Measurements from ENCODE around the gene LPCAT1.
"Not testable (repeated sequence)": the region's sequence is repeated elsewhere in the genome, so short reads cannot be mapped to it uniquely, and the experiment has no call there.

The LPCAT1 gene

DNA sequence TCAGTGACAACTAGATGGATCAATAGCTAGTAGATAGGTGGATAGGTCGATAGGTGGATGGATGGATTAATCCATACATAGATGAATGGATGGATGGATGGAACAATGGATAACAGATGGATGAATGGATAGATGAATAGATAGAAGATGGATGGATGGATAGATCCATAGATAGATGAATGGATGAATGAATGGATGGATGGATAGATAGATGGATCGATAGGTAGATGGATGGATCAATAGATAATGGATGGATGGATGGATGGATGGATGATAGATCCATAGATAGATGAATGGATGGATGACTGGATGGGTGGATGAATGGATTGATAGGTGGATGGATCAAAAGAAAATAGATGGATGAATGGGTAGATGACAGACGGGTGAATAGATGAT is 83.7 kb downstream of the LPCAT1 start:
- no peak for DNase-seq

DNA sequence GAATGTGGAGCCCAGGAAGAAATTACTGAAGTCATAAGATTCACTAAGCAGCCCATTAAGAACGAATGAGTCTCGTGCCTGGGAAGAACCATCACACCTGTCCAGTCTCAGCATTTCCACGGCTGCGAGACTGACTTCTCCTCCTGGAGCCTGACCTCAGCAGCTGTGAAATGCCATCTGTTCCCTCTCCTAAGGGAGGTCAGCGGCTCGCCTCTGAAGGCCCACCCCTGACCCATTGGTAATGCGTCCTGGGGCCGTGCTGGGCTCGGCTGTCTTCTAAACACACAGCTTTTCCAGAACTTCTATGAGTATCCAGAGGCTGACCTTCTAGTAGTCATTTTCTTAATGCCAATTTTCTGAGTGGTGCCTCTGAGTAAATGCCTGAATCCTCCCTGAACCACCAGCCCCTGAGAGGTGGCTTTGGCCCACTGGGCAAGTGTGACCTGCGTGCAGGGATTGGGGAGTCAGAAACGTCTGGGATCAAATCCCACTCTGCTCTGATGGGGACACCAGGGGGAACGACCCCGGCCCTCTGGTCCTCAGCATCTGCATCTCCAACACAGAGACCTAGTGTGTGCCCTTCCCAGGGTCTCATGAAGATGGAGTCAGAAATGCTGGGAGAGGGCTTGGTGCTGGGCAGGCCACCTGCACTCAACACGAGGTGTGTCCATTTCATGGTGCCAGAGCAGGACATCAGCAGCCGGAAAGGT is 84.2 kb downstream of the LPCAT1 start:
- DNase-seq = no peak

DNA sequence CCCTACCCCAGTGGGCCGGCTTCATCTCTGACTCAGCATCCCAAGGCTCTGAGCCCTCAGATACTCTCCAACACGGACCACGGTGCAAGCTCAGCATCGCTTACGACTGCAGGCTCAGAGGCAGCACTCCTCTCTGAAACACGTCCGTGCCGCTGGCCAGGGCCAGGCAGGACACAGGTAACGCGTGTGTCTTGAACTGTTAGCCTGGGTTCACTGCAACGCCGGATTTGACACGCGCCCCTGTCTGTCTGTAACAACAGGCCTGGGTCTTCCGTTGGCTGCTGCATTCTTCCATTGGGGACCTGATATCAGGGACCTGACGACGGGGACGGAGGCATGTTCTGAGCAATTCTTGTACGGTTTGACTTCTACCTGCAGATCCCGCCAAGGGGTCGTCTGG is 84.9 kb downstream of the LPCAT1 start:
- no peak for DNase-seq

DNA sequence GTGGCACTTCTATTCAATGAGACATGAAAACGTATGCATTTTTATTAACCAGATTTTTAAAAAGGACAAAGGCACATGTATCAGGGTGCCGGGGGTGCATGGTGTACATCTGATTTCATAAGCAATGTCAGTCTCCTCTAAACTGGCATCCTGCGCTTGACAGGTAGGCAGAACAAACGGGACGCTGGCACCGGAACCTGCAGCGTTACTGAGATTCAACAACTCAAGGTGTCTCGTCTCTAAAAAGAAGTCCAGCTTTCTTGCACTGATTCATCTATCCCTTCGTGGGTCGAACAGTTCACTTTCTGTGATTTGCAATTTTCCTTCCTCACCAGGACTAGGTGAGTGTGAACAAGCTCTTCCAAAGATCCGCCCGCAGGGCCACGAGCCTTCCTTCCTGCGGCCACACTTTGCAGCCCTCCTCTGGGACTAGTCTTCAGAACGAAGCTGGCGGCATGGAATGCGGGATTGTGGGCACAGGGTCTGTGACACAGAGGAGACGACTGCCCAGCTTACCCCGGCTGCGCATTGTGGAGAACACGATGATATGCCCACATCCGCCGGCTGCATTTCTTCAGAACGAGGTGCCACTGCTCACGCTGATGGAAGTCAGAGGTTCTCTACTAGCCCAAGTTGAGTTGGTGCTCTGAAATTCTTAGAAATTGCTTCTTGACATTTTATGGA is 85.7 kb downstream of the LPCAT1 start:
- DNase-seq = no peak

DNA sequence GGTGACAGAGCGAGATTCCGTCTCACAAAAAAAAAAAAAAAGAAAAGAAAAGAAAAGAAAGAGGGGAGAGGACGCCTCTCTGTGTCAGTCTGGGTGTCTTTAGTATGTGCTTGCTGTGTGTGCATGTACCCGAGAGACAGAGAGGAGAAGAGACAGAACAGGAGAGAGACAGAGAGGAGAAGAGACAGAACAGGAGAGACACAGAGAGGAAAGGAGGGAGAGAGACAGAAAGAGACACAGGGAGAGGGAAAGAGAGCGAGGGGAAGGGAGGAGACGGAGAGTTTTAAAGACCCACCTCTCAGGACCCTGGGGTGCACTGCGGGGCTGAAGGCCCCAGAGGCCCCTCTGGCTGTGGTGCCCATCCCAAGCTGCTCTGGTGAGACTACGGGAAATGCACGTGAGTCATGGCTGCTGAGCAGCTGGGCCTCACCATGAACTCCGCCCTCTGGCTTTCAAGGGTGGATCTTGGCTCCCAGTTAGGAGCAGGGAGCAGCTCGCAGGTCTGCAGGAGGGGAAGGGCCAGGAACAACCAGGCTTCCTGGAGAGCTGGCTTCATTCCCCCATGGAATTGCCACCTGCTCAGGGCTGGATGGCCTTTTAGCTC is 86.4 kb downstream of the LPCAT1 start:
- no peak for DNase-seq

DNA sequence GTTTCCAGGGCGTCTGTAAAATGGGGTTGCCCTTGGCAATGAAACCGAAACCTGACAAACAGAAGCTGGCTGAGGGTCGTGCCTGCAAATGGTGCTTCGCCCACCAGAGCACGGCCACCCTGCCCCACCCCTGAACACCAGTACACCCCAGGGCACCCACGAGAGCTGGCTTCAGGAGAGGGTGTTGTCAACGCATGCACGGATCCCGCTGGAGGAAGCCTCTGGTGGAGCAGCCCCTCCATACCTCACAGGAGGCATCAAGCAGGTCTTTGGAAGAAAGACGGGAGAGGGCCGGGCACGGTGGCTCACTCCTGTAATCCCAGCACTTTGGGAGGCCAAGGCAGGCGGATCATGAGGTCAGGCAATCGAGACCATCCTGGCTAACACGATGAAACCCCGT is 87.1 kb downstream of the LPCAT1 start:
- DNase-seq = no peak

DNA sequence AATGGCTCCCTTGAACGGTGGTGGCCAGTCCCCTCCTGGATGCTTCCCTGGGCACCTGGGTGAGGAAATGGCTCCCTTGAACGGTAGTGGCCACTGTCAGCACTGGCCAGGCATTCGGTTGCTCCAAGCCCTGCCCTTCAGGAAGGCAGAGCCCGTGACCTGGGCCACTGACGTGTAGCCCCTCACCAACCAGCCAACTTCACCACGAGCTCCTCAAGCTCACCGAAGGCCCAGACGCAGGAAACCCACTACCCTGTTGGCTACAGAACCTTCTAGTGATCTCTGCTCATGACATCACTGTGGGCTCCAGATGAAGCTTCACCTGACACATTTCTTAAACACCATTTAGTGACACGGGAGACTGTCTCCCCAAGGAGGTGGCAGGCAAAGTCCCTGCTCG is 87.7 kb downstream of the LPCAT1 start:
- DNase-seq = no peak

DNA sequence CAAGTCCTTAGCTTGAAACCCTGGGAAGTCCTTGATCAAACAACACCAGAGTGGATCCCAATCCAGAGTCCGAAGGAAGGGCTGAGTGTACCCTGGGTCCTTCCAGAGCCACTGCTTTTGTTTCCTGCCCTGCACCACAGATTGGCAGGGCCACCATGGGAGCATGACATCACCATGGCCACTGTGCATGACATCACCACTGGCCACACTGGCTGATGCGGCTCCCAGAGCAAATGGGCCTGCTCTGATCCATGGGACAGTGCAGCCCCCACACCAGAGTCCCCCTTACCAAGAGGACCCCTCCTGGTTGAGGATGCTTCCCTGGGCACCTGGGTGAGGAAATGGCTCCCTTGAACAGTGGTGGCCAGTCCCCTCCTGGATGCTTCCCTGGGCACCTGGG is 88.4 kb downstream of the LPCAT1 start:
- no peak for DNase-seq

DNA sequence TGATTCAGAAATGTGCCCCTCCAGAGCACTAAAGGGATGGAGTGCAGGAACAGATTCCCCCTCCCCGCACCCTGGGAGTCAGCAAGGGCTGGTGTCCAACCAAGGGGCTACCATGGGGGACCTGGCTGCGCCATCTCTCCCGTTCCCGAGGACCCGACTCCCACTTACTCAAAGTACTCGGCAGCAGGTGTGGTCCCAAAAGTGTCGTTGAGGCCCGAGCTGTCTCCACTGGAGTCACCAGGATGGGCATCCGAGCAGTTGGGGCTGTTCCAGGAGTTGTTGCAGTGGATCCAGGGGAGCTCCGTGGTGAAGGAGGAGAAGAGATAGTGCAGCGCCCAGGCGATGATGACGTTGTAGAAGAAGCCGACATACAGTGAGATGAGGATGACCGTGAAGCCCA is 91.5 kb downstream of the LPCAT1 start:
- no peak for DNase-seq

DNA sequence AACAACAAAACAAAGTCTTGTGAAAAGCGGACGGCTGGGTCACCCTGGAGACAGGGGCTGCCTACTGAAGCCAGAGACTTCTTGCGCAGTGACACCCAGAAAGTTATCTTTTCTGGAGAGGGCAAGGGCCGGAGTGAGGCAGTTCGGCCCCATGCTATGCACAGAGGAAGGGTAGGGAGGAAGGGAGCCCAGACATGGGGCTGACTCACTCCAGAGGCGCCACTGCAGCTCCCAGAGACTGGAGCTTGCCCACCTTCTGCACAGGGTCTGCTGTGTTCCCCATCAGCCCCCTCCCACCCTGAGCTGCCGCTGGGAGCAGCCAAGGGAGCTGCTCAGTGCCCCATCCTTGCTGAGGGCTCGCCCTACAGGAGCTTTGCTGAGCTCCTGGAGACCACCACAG is 91.9 kb downstream of the LPCAT1 start:
- no peak for DNase-seq

DNA sequence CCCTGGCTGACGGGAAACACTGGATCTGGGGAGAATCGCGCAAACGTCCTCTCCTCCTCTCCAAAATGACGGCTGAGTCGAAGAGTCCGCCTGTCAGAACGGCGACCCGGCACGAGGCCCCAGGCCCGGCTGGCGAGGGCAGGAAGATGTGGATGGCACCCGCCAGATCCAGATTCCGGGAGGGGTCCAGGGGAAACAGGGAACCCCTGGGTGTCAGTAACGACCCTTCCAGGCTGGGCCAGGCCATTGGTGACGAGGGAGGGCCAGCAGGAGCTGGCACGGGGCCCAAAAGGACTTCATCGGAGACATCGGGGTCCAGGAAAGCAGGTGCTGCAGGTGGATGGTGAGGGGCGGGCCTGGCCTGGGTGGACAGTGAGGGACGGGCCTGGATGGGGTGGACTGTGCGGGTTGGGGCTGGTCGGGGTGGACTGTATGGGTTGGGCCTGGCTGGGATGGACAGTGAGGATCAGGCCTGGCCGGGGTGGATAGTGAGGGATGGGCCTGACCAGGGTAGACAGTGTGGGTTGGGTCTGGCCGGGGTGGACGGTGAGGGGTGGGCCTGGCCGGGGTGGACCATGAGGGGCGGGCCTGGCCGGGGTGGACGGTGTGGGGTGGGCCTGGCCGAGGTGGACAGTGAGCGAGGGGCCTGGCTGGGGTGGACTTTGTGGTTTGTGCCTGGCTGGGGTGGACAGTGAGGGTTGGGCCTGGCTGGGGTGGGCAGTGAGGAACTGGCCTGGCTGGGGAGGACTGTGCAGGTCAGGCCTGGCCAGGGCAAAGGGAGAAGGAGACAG is 92.5 kb downstream of the LPCAT1 start:
- no peak for DNase-seq

DNA sequence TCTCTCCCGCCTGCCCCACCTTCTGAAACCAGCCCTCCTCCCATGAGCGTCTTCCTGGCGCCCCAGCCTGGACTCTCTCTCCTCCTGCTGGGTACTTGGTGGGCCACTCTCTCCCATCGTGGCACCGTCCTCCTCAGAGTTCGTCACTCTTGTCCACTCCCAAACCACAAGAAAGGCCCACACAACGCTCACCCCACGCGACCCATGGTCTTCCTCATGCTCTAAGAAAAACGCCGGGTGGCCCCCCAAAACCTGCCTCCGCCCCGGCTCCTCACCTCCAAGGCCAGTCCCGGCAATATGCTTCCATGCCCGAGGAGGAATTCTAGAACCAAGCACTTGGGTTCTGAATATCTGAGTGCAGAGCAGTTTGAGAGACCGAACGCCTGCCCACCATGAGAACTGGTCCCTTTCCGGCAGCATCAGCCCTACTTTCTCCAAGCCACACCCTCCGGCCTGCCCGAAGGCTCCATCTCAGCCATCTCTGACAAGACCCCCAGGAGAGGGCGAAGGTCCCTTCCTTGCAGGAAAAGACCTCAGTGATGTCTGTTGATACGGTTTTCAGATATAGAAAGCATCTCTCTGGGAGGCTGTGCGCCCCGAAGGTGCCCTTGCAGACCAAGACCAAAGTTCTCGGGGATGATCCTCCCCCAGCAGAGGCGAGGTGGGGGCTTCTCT is 93.5 kb downstream of the LPCAT1 start:
- DNase-seq = no peak

DNA sequence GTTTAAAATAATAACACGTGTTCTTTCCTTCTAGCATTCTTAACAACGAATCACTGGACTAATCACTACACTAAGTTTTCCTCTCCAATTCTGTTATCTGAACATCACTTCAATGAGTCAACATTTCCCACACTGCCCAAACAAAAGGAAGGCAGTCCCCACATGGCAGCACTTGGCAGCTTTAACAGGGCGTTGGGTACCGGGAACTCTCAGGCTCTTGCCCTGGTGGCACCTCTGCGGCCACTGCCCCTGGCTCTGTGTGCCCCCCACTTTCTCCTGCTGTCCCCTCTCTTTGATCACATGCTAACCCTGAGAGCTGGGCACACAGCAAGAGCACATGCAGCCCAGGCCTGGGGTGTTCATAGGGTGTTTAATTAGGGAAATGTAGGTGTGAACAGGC is 94.3 kb downstream of the LPCAT1 start:
- DNase-seq = no peak

DNA sequence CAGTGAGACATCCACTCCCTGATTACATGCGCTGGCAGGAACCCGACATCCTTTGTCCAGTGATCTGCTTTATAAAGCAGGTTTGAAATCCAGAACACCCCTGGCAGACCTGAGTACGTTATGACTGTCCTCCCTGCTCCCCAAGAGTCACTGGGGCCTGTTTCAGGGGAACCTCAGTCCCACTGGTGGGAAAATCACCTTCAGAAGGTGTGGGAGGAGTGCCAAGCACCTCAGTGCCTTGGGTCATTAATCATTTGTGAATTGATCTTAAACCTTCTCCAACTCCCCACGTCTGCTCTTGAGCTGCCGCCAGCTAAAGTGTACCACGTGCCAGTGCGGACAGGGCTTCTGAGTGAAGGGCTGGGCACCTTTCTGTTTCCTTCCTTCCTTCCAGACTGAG is 94.7 kb downstream of the LPCAT1 start:
- no peak for DNase-seq

DNA sequence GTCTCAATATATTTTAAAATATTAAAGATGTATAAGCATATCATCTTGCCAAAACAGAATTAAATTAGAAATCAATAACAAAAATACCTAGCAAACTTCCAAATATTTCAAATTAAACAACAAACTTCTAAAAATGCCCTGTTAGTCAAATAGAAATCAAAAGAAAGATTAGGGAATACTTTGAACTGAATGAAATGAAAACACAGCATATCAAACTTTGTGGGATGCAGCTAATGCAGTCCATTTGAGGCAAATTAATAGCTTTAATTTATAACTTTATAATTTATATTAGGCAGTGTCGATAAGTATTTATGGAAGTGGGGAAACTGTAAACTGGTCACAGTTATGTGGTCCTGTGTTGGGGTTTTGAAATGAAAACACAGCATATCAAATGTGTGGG is 95.7 kb downstream of the LPCAT1 start:
- DNase-seq = no peak

DNA sequence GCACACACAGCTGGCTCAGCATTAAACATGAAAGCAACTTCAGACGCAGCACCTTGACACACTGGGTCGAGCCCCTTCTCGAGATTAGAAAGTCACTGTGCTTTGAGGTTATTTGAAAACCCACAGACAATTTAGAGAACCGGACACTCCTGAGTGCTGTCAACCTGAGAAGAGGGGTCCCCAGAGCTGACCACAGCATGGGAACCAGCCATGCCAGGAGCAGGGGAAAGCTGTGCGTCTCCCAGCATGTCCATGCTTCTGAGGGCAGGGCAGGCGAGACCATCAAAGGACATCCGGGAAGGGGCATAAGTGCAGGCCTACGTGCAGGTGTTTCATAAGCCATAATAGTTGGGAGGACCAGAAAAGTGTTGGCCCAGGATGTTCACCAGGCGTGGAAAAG is 99.0 kb downstream of the LPCAT1 start:
- DNase-seq = no peak

DNA sequence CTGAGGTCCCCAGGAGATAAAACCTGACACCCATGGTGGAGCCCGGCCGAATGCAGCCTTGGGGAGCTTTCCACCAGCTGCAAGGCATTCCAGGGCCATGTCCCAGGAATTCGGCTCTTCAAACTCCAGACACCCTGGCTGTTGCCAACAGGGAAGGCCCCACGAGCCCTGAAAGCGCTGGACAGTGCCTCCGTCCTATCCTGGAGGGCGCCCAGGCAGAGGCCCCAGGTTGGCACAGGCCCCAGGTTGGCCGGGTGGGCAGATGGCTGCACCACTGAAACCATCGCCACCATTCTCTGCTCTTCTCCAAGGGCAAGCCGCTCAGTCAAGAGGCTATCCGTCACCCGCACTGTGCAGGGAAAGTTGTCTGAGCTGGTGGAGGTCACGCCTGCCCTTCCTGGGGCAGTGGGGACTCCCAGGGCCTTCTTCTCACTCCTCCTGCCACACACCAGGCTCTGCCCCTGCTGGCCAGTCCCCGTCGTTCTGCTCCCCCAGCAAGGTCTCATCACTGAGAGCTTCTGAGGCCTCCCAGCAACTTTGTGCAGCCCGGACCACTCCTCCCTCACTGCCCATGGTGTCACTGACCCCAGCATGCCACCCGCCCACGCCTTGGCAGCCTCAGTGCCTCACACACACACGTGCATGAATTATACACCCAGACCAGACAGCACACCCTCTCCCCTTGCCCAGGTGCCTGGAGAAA is 99.7 kb downstream of the LPCAT1 start:
- no peak for DNase-seq

DNA sequence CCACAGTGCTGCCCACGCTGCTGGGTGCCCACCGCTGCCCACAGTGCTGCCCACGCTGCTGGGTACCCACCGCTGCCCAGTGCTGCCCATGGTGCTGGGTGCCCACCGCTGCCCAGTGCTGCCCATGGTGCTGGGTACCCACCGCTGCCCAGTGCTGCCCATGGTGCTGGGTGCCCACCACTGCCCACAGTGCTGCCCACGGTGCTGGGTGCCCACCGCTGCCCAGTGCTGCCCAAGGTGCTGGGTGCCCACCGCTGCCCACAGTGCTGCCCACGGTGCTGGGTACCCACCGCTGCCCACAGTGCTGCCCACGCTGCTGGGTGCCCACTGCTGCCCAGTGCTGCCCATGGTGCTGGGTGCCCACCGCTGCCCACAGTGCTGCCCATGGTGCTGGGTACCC is 101.2 kb downstream of the LPCAT1 start:
- DNase-seq = not testable (repeated sequence)

DNA sequence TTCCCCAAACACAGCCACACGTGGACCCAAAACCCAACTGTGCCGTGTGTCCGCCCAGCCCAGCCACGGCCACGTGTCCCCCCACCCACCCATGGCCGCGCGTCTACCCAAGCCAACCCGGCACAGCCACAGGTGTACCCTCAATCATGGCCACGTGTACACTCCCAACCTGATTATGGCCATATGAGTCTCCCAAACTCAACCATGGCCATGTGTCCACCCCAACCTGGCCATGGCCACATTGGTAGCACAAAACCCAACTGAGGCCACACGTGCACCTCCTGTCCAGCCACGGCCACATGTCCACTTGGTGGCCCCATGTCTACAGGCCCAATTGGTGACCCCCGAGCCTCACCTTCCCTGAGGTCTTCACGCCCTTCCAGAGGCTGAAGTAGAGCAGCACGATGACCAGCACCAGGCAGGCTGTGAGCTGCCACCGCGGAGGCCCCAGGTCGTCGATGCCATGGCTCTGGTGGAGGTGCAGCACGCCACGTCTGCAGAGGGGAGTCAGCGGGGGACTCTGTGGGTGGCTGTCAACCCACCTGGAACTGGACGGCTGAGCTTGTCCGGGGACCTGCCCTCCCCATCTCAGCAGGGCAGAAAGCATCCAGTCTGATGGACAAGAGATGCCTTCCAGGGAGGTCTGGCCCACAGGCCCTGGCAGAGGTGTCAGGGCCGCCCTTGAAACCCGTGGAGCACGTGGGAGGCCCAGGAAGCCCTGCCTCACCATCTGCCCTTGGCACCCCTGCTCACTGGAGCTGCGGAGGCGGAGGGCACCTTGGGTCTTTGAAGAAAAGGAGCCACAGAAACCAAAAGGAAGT is 102.0 kb downstream of the LPCAT1 start:
- DNase-seq = no peak

DNA sequence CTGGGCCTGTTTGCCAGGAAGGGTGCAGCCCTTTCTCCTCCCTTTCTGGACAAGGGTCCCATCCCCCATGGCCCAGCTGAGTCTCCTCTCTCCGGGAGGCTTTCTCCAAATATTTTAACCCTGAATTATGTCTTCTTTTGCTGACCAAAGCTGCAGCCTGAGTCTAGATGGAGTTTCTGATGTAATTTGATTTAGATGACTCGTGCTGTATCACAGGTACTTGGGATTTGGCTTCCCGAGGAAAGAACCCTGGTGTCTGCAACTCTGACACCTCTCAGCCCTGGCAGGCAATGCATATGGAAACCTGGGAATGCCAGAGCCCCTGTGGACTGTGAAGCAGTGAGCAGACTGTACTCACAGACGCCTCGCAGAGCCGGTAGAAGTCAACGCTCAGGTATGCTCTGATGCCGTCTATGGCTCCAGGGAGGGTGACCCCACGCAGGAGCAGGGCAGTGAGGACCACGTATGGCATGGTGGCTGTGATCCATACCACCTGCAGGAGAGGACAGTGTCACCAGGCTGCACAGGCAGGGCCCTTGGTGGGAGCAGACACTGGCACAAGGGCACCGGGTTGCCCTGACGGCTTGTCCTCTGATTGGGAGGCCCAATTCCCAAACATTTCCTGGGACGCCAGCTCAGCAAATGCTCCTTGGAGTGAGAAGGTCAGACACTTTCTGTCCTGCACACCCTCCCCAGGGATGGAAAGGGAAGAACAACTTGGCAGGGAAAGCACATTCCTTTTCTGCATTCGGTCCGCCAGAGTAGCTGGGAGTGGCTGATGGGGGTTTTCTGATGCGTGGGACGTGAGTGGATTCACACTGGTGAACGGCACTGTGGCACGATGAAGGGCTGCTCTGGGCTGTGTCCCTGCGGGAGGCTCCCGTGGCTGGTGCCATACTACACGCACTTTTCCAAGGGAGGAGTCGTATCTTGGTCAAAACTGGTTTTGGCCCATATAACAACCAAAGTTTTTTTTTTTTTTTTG is 103.3 kb downstream of the LPCAT1 start:
- DNase-seq = no peak

Measured in T-helper 9 cell (primary cell).